A673 (cell line): ENCODE data around the gene FICD.

Source experiments
- CTCF ChIP-seq: fragments of 300-800, 200-600 bp; sonication (generic); conservative IDR thresholded peaks from 2 replicates; pipeline ENCODE4 v1.5.1; 2017; ENCODE audit warnings: low read depth, mild to moderate bottlenecking, antibody characterized with exemption, low read length, moderate library complexity, mixed read lengths
- EZH2 ChIP-seq: fragments of 200-600 bp; sonication (generic); IDR thresholded peaks from 2 replicates; pipeline ENCODE4 v1.6.1; 2017; ENCODE audit warnings: borderline replicate concordance, low read depth, mild to moderate bottlenecking, mixed read lengths, antibody characterized with exemption, low read length; ENCODE audit not compliant: poor library complexity, severe bottlenecking

GRCh38 chr12:108538616-108539195, 23.6 kb downstream of the FICD start:
- no peak for TF ChIP-seq CTCF
- no peak for TF ChIP-seq EZH2
